ENCODE measurements around the gene PTBP1.
A peak's percentile ranks its signal among the peaks of the same experiment; 100 is the strongest.

Gene PTBP1

DNA sequence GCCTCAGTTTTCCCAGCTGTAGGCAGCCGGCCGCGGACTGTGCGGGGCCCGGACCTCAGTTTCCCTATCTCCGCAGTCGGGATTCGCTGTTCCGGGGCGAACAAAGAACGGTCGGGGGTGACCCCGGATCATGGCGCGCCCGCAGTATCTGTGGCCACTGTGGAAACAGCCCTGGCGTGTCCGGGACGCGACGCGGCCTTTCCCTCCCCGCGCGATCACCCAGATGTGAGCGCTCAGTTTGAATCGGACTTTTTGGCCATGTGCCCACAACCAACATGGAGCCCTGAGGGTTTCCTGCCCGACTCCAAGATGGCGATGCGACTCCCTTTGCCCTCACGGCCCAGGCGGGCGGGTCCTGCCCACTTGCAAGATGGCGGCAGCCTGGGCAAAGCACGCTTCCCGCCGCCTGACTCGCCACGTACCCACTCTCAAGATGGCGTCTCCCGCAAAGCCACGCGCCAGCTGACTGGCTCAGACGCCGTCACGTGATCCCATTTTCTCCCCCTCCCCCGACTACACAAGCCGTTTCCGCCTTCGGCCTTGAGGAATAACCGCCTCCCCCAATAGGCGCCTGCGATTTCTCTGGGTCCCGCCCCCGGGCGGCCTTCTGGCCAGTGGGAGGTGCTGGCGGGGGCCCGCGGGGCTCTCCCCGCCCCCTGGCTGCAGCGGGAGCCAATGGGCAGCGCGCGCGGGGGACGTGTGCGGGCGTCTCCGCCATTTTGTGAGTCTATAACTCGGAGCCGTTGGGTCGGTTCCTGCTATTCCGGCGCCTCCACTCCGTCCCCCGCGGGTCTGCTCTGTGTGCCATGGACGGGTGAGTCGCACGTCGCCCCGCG lies at the start of gene PTBP1:
Gene PTBP1, plus strand, starts transcription at position 761 of the 836 bp plus-strand sequence. Its CDS starts 46 bp downstream, at position 807.
- FAIRE-seq, result peak; percentile 99

DNA sequence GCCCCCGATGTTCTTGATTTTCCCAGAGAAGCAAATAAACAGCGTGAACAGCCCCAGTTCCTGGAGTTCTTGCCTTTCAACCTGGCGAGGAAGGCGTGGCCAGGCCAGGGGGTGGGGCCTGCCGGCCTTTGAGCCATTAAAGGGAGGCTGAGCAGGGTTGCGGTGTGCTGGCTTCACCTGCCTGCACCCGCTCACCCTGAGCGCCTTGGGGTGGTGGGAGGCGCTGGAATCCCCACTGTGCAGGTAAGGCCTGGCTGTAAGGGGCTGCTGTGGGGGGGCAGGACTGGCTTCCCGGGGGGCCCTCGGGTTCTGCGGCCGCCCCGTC lies 49.0 kb upstream of the PTBP1 start:
- no peak for FAIRE-seq

DNA sequence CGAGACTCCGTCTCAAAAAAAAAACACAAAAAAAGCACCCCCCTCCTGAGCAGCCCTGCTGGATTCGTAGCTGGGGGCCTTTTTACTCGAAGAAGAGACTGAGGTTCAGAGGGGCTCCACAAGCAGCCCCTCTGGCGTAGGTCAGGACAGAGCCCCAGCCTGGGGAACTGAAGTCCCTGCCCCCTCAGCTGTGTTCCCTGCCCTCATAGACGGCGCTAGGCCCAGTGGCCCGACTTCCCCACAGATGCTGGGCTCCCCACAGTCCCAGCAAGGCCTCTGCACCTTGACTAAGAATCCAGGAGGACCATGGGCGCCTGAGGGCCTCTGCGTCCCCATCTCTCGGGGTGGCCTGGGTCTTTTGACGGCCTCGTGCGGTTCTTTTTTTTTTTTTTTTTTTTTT lies 47.4 kb upstream of the PTBP1 start:
- no peak for FAIRE-seq

DNA sequence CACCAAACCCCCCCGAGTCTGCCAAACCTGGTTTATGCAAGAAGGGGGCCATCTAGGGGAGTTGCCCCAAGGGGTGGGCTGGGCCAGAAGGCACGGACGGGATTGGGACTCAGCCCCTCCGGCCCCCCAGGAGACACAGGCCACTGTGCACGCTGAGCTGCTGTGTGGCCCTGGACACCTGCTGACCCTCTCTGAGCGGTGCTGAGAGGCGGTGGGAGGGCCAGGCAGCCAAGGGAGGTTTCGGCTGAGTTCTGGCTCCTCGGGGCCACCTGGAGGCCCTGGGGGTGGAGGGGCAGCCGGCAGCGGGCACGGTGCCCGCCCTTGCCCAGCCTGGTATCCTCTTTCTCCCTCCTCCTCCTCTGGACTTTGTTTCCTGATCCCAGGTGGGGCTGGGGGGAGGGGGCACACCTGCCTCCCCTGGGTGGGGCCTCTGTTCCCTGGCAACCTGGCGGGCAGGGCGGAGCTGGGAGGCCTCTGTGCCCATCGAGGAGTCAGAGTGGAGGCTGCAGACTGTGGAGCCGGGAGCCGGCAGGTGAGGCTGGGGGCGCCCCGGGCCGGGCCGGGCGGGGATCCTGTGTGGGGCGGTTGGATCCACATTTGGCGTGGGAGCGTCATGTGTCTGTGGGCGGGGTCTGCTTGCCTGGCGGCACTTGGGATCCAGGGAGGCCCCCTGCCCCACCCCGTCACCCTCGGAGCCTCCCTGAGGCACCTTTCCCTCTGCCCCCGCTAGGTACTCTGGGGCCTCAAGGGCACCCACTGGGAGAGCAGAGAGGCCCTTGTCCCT lies 46.4 kb upstream of the PTBP1 start, which contains the start of gene MISP:
Gene MISP, plus strand, starts transcription at position 473 of the 784 bp plus-strand sequence. CDS start 5,835 bp downstream, outside the sequence.
- FAIRE-seq, result no peak

DNA sequence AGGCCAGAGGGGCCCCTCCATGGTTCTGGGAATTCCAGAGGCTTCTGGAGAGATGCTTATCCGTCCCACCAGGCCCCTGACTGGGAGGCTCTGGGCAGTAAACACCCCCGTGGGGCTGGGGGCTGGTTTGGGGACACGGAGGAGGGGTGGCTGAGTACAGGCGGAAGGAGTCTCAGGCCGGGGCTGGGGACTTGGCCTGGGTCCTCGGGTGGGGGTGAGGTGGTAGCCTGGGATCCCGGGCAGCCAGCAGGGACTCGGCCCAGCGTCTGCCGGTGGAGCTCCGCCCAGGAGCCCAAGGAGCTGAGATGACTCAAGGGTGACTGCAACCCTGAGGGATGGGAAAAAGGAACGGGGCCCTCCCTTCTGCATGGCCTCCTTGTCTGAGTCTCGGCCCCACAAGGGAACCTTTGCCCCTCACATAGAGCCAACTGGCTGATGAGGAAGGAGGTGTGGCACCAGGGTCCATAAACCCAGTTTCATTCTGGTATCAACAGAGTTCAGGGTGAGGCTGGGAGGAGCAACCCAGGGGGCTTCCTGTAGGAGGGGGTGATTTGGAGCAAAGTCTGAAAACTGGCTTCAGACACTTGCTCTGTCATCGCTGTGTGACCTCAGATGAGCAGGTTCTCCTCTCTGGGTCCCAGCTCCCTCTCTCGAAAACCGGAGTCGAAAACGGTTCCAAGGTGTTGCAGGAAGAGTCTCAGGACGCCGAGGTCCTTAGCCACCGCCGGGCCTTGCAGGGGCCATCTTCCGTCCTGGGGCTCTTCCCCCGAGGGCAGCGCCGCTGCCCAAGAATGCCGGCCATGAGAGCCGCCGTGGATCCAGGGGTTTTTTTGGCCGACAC lies 45.5 kb upstream of the PTBP1 start:
- no peak for FAIRE-seq

DNA sequence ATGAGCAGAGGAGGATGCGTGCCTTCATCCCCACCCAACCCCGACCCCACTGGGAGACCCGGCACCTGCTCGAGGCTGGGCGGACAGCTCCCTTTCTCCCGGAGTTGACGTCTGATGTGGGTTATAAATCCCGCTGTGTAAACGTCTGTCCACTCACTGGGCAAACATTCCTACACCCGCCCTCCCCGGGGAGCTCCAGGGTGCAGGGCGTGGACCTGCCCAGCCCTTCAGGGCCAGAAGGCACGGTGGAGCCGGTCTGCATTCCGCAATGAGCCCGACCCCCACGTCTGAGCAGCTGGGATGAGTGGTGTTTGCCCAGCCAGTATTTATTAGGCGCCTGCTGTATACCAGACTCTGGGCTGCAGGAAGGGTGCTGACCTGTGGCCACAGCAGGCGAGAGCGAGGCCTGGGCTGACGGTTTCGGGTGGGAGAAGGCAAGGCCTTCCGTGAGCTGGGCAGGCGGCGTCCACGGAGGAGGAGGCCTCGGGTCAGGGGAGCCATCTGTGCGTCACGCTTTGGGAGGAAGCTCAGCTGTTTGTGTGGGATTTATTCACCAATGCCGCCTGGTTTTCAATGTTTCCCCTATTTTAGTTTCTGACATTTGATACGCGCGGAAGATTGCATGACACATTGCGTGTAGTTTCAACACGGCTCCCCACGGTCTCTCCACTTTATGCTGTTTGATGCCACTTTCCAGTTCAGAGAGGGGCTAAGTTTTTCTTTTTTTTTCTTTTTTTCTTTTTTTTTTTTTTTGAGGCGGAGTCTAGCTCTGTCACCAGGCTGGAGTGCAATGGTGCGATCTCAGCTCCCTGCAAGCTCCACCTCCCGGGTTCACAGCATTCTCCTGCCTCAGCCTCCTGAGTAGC lies 44.4 kb upstream of the PTBP1 start:
- FAIRE-seq, result no peak

DNA sequence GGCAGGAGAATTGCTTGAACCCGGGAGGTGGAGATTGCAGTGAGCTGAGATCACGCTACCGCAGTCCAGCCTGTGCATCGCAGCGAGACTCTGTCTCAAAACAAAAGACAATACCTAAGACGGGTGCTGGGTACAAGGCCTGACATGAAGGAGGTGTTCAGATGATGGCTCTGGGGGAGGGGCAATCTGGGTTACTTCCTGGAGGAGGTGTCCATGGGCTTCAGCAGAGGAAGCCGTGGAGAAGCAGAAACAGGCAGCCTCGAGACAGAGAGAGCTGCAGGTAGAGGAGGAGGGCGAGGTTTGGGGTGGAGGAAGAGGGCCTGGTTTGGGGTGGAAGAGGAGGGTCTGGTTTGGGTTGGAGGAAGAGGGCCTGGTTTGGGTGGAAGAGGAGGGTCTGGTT lies 42.7 kb upstream of the PTBP1 start:
- FAIRE-seq, result no peak

GRCh38 chr19:755063-755462 lies 42.2 kb upstream of the PTBP1 start:
- FAIRE-seq, result no peak

GRCh38 chr19:756236-756635 lies 41.0 kb upstream of the PTBP1 start:
- no peak for FAIRE-seq

- FAIRE-seq, result no peak
Observed at GRCh38 chr19:756821-757688, 40.2 kb upstream of the PTBP1 start.

DNA sequence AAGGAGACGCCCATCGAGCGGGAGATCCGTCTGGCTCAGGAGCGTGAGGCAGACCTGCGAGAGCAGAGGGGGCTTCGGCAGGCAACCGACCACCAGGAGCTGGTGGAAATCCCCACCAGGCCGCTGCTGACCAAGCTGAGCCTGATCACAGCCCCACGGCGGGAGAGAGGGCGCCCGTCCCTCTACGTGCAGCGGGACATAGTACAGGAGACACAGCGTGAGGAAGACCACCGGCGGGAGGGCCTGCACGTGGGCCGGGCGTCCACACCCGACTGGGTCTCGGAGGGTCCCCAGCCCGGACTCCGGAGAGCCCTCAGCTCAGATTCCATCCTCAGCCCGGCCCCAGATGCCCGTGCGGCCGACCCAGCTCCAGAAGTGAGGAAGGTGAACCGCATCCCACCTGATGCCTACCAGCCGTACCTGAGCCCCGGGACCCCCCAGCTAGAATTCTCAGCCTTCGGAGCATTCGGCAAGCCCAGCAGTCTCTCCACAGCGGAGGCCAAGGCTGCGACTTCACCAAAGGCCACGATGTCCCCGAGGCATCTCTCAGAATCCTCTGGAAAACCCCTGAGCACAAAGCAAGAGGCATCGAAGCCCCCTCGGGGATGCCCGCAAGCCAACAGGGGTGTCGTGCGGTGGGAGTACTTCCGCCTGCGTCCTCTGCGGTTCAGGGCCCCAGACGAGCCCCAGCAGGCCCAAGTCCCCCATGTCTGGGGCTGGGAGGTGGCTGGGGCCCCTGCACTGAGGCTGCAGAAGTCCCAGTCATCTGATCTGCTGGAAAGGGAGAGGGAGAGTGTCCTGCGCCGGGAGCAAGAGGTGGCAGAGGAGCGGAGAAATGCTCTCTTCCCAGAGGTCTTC lies 39.2 kb upstream of the PTBP1 start:
- FAIRE-seq, result no peak

GRCh38 chr19:763181-763580 lies 34.1 kb upstream of the PTBP1 start:
- FAIRE-seq, result no peak

- FAIRE-seq, result no peak
Observed at GRCh38 chr19:763869-764268, 33.4 kb upstream of the PTBP1 start.

GRCh38 chr19:764301-764700 lies 33.0 kb upstream of the PTBP1 start:
- FAIRE-seq, result no peak

DNA sequence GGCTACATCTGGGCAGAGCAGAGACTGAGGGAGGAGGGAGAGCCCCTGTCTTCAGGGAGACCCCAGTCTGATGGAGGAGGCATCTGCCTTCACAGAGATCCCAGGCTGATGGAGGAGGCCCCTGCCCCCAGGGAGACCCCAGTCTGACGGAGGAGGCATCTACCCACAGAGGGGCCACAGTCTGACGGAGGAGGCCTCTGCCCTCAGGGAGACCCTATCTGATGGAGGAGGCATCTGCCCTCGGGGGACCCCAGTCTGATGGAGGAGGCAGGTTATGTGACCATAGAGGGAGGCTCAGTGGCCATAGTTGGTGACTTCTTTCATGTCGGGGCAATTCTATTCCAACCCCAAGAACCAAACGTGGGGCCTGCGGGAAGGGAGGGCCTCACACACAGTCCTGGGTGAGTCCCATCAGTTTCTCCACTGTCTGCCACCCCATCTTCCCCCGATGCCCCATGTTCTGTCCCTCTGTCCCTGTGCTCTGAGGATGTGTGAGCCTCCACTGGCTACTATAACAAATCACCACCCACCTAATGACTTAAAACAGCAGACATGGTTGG lies 32.0 kb upstream of the PTBP1 start:
- no peak for FAIRE-seq

GRCh38 chr19:768424-768823 lies 28.8 kb upstream of the PTBP1 start:
- FAIRE-seq, result no peak

DNA sequence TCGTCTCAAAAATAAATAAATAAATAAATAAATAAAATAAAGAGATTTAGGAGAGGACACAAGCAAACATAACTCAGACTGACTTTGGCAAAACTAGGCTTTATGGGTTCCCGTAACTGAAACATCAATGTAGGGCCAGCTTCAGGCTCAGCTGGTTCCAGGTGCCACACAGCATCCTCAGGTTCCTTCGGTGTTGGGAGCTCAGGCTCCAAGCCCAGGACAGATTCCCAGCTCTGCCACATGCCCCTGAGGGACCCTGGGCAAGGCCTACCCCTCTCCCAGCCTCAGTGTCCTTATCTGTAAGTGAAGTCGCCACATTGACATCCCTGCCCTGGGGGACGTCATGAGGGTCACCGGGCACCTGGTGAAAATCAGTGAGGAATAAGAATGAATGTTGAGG lies 27.6 kb upstream of the PTBP1 start:
- no peak for FAIRE-seq

GRCh38 chr19:771332-771785 lies 25.9 kb upstream of the PTBP1 start:
- no peak for FAIRE-seq

DNA sequence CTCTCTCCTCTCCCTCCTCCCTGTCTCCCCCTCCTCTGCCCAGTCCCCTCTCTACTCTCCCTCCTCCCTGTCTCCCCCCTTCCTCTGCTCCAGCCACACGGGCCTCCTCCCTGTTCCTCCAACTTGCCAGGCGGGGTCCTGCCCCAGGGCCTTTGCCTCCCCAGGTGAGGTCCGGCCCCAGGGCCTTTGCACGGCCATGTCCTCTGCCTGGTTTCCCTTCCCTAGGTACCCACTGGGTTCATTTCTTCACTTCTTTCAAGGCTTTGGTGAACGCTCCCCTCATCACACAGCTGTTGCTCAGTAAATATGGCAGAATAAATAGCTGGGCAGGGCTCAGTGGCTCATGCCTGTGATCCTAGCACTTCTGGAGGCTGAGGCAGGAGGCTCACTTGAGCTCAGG lies 25.2 kb upstream of the PTBP1 start:
- no peak for FAIRE-seq
